HEK293 (cell line): Measurements from ENCODE around the gene NMNAT1.

Source experiments
- CTCF ChIA-PET: fragments of 350-600 bp; formaldehyde crosslinking; extraction: SDS; loops from one replicate; lab custom pipeline; 2021; ENCODE audit warnings: antibody characterized with exemption; lab: Yijun Ruan, JAX
- POLR2A ChIA-PET: fragments of 300-600 bp; formaldehyde crosslinking; extraction: SDS; loops from one replicate; lab custom pipeline; 2020; ENCODE audit warnings: antibody characterized with exemption, inconsistent platforms; lab: Yijun Ruan, JAX
- H3K27ac ChIP-seq: fragments of 200-500 bp; sonication (Bioruptor generic); 2 replicates; pipeline ENCODE4 v1.5.1; 2014; ENCODE audit warnings: low read depth, low read length, control low read depth, inconsistent platforms; ENCODE audit errors: extremely low read depth
- H3K36me3 ChIP-seq, 2 experiments: fragments of 200-500 bp in 1 of 2; sonication (Bioruptor generic) in 1 of 2; 1 replicate in 1 of 2; 2 replicates in 1 of 2; pipeline ENCODE4 v1.5.1; 2014 to 2017; ENCODE audit warnings: inconsistent platforms in 2 of 2, low read length in 2 of 2; ENCODE audit not compliant: control insufficient read depth in 2 of 2, insufficient read depth in 1 of 2
- H3K4me1 ChIP-seq: fragments of 200-500 bp; sonication (Bioruptor generic); 2 replicates; pipeline ENCODE4 v1.5.1; 2014; ENCODE audit warnings: mild to moderate bottlenecking, low read length, inconsistent platforms; ENCODE audit not compliant: control insufficient read depth, insufficient read depth
- H3K4me3 ChIP-seq: 2 replicates; pipeline ENCODE4 v1.5.1; 2011; ENCODE audit warnings: low read depth, mild to moderate bottlenecking, control low read depth, low read length, moderate library complexity
- H3K9me3 ChIP-seq: fragments of 200-500 bp; sonication (Bioruptor generic); 2 replicates; pipeline ENCODE4 v1.5.1; 2014; ENCODE audit warnings: low read depth, low read length, inconsistent platforms; ENCODE audit not compliant: control insufficient read depth, insufficient read depth
- AEBP2 ChIP-seq: fragments of 450-650 bp; formaldehyde crosslinking; IDR thresholded peaks from 2 replicates; pipeline ENCODE4 v1.5.1; 2016; ENCODE audit warnings: missing biosample characterization, missing genetic modification characterization, borderline replicate concordance
- FEZF1 ChIP-seq: fragments of 450-650 bp; formaldehyde crosslinking; IDR thresholded peaks from 2 replicates; pipeline ENCODE4 v1.5.1; 2016; ENCODE audit warnings: missing biosample characterization, missing genetic modification characterization
- HOXD13 ChIP-seq: sonication (generic); formaldehyde crosslinking; IDR thresholded peaks from 2 replicates; pipeline ENCODE4 v1.8.0; 2022; ENCODE audit warnings: missing genetic modification reagents, borderline replicate concordance
- PRDM4 ChIP-seq: fragments of 450-650 bp; formaldehyde crosslinking; IDR thresholded peaks from 2 replicates; pipeline ENCODE4 v1.5.1; 2017; ENCODE audit warnings: missing biosample characterization, missing genetic modification characterization
- SCRT1 ChIP-seq: fragments of 450-650 bp; formaldehyde crosslinking; IDR thresholded peaks from 2 replicates; pipeline ENCODE4 v1.5.1; 2016; ENCODE audit warnings: missing biosample characterization, missing genetic modification characterization, borderline replicate concordance
- ZBTB44 ChIP-seq: fragments of 450-650 bp; IDR thresholded peaks from 2 replicates; pipeline ENCODE4 v1.5.1; 2018; ENCODE audit warnings: missing biosample characterization, mild to moderate bottlenecking, missing genetic modification characterization
- ZFP41 ChIP-seq: fragments of 450-650 bp; formaldehyde crosslinking; IDR thresholded peaks from 2 replicates; pipeline ENCODE4 v1.5.1; 2016; ENCODE audit warnings: missing biosample characterization, missing genetic modification characterization, borderline replicate concordance
- ZNF26 ChIP-seq: fragments of 450-650 bp; formaldehyde crosslinking; IDR thresholded peaks from 2 replicates; pipeline ENCODE4 v1.5.1; 2016; ENCODE audit warnings: missing biosample characterization, missing genetic modification characterization
- ZNF280C ChIP-seq: fragments of 450-650 bp; formaldehyde crosslinking; IDR thresholded peaks from 2 replicates; pipeline ENCODE4 v1.5.1; 2016; ENCODE audit warnings: missing biosample characterization, missing genetic modification characterization
- ZNF426 ChIP-seq: fragments of 450-650 bp; formaldehyde crosslinking; IDR thresholded peaks from 2 replicates; pipeline ENCODE4 v1.5.1; 2017; ENCODE audit warnings: missing biosample characterization, missing genetic modification characterization, mild to moderate bottlenecking, inconsistent platforms, moderate library complexity
- ZNF510 ChIP-seq: fragments of 450-650 bp; formaldehyde crosslinking; IDR thresholded peaks from 2 replicates; pipeline ENCODE4 v1.5.1; 2018; ENCODE audit warnings: mild to moderate bottlenecking, missing genetic modification characterization, missing biosample characterization; ENCODE audit not compliant: insufficient replicate concordance
- ZNF530 ChIP-seq: fragments of 450-650 bp; formaldehyde crosslinking; IDR thresholded peaks from 2 replicates; pipeline ENCODE4 v1.5.1; 2016; ENCODE audit warnings: low read depth, missing biosample characterization, missing genetic modification characterization
- ZNF571 ChIP-seq: fragments of 450-650 bp; formaldehyde crosslinking; IDR thresholded peaks from 2 replicates; pipeline ENCODE4 v1.5.0; 2017; ENCODE audit warnings: missing biosample characterization, missing genetic modification characterization
- ZNF777 ChIP-seq: fragments of 450-650 bp; formaldehyde crosslinking; IDR thresholded peaks from 2 replicates; pipeline ENCODE4 v1.5.1; 2017; ENCODE audit warnings: missing biosample characterization, missing genetic modification characterization, borderline replicate concordance
- ZSCAN23 ChIP-seq: fragments of 450-650 bp; formaldehyde crosslinking; IDR thresholded peaks from 2 replicates; pipeline ENCODE4 v1.5.1; 2016; ENCODE audit warnings: missing biosample characterization, missing genetic modification characterization

Gene NMNAT1

GRCh38 chr1:9985001-9985400, 41.7 kb downstream of the NMNAT1 start:
- TF ChIP-seq ZNF777 (tag by site-specific recombination) (no peak), HOXD13 (CRISPR knock-in tag) (no peak)
- CTCF ChIA-PET = interaction anchor here (0.6 kb wide), 1 partner anchor 489 kb away, joined by 3 read pairs; no protein-coding TSS in a partner anchor
- Histone ChIP-seq H3K9me3 (no peaks in the 10 kb centered on the region), H3K4me1 (no peaks in the 10 kb centered on the region), H3K27ac (no peak overlapping the region), H3K36me3 (peaks cover 0 to 29% of the 10 kb centered on the region in 2 experiments; a peak in 2 of 3 replicates), H3K4me3 (no peak overlapping the region)
- POLR2A ChIA-PET = no interaction called here

- H3K4me3 ChIP-seq = no peak overlapping the region
- H3K9me3 ChIP-seq = no peaks in the 10 kb centered on the region
- TF ChIP-seq ZFP41 (tag by site-specific recombination) = no peak
- TF ChIP-seq ZNF571 (tag by site-specific recombination) = no peak
- no peak for TF ChIP-seq PRDM4
- no peak for TF ChIP-seq SCRT1 (tag by site-specific recombination)
- no peak for TF ChIP-seq ZNF510 (tag by site-specific recombination)
- no peak for TF ChIP-seq ZSCAN23 (tag by site-specific recombination)
- TF ChIP-seq FEZF1 (tag by site-specific recombination) = no peak
- no peak for TF ChIP-seq AEBP2 (tag by site-specific recombination)
- TF ChIP-seq ZNF530 (tag by site-specific recombination) = no peak
- TF ChIP-seq ZBTB44 (tag by site-specific recombination) = no peak
- TF ChIP-seq ZNF426 = no peak
- TF ChIP-seq ZNF280C = no peak
- TF ChIP-seq ZNF26 (tag by site-specific recombination) = no peak
- no peaks in the 10 kb centered on the region for H3K4me1 ChIP-seq
- H3K36me3 ChIP-seq = no peaks in the 10 kb centered on the region; a peak in 1 of 3 replicates
- CTCF ChIA-PET = interaction anchor here (0.6 to 0.9 kb wide), 2 partner anchors 23 to 35 kb away, joined by 4 to 5 read pairs; no protein-coding TSS in a partner anchor
- POLR2A ChIA-PET = no interaction called here
- no peak overlapping the region for H3K27ac ChIP-seq
Observed at GRCh38 chr1:9989773-9990172, 46.5 kb downstream of the NMNAT1 start.
